ENCODE results near the gene PLA2G12B. TPM values are rescaled to one million over a fixed set of nuclear protein-coding genes. Genes with fewer than 3 reads are reported as not detected.

The PLA2G12B gene
- total and polyA plus RNA-seq, 2 donors from 2014 or later, result 0.66 to 10.3 TPM

DNA sequence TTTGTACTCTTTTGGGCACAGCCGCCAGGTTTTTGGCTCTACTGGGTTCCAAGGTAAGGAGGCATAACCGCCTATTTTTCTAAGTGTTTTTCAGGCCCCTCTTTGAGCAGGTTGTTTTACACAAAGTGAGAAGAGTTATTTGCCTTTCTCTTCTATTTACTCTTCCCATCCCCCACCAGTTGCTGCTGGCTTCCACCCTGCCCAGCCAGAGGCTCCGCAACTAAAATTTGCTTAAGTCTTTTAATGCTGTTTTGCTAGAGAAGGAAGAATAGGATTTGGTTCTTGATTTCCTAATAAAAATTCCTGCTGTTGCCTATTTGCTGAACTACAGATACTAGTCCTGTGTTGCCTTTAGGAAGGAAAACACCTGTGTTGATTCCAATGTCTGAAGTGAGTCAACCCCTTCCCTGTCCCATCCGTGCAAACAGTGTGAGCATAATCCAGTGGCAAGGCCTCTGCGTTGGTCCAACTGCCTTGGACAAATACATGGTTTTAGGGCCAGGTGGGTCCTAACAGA lies 1.9 kb downstream of the PLA2G12B start:
- DNase-seq (no peak), FAIRE-seq (no peak)
- peak overlapping the region in 1 of 3 donors; percentile 49 for H3K4me3 ChIP-seq (ENCODE audit: low read length in 3 of 3)
- no peak overlapping the region for H3K9ac ChIP-seq (ENCODE audit: low read length in 3 of 3)
- no peaks in the 10 kb centered on the region for H3K27me3 ChIP-seq (ENCODE audit: control insufficient read depth, insufficient read depth, low read length)
- H3K36me3 ChIP-seq (ENCODE audit: control insufficient read depth in 2 of 3, insufficient read depth in 3 of 3, low read length in 3 of 3), result no peaks in the 10 kb centered on the region
- H3K4me1 ChIP-seq (ENCODE audit: control insufficient read depth in 2 of 3, insufficient read depth in 2 of 3, low read depth in 1 of 3, low read length in 3 of 3), result no peaks in the 10 kb centered on the region
- no peak overlapping the region for H3K27ac ChIP-seq (ENCODE audit: low read depth in 2 of 2, low read length in 2 of 2)
- H3K9me3 ChIP-seq (ENCODE audit: control insufficient read depth in 2 of 3, insufficient read depth in 1 of 3, low read length in 3 of 3), result no peaks in the 10 kb centered on the region
- intact Hi-C loops (cut with DNase I), result no loop called here
- TF ChIP-seq CTCF (IDR thresholded peaks at IDR 0.05; ENCODE audit: borderline replicate concordance, extremely low read depth, insufficient read depth), result no peak

DNA sequence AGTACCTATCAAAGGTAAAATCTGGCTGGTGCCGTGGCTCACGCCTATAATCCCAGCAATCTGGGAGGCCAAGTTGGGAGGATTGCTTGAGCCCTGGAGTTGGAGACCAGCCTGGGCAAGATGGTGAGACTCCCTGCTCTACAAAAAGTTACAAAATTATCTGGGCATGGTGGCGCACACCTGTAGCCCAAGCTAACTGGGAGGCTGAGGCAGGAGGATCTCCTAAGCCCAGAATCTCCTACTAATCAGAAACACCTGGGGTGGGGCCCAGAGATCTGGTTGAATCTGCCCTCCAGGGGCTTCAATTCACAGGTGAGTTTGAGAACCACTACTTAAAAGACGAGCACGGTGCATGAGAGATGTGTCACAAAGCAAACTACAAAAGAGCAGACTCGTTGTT lies 2.4 kb downstream of the PLA2G12B start:
- no peaks in the 10 kb centered on the region for H3K9me3 ChIP-seq (ENCODE audit: control insufficient read depth in 2 of 3, insufficient read depth in 1 of 3, low read length in 3 of 3)
- no peak for TF ChIP-seq CTCF (IDR thresholded peaks at IDR 0.05; ENCODE audit: borderline replicate concordance, extremely low read depth, insufficient read depth)
- no peaks in the 10 kb centered on the region for H3K4me1 ChIP-seq (ENCODE audit: control insufficient read depth in 2 of 3, insufficient read depth in 2 of 3, low read depth in 1 of 3, low read length in 3 of 3)
- no peak for FAIRE-seq
- H3K27ac ChIP-seq (ENCODE audit: low read depth in 2 of 2, low read length in 2 of 2), result no peak overlapping the region
- no peak overlapping the region for H3K4me3 ChIP-seq (ENCODE audit: low read length in 3 of 3)
- no peaks in the 10 kb centered on the region for H3K36me3 ChIP-seq (ENCODE audit: control insufficient read depth in 2 of 3, insufficient read depth in 3 of 3, low read length in 3 of 3)
- intact Hi-C loops (cut with DNase I), result no loop called here
- no peak overlapping the region for H3K9ac ChIP-seq (ENCODE audit: low read length in 3 of 3)
- DNase-seq, result no peak
- no peaks in the 10 kb centered on the region for H3K27me3 ChIP-seq (ENCODE audit: control insufficient read depth, insufficient read depth, low read length)

DNA sequence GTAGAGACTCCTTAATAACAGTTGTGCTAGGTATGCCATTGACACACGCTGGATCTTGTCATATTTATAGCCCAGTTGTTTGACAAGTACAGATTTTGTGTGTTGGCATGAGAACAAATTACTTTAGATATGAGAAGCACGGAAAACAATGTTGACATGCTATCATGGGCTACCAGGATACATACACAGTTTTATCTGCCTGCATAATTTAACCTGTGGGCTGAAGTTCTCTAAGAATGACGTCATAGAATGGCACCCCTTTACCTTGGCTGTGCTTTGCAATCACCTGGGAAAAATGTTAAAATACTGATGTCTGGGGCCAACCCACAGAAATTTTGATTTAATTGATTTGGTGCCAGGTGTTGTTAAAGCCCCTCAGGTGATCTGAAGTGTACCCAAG lies 2.8 kb downstream of the PLA2G12B start:
- intact Hi-C loops (cut with DNase I), result no loop called here
- Histone ChIP-seq H3K27ac (ENCODE audit: low read depth in 2 of 2, low read length in 2 of 2) (no peak overlapping the region), H3K4me3 (ENCODE audit: low read length in 3 of 3) (no peak overlapping the region), H3K9me3 (ENCODE audit: control insufficient read depth in 2 of 3, insufficient read depth in 1 of 3, low read length in 3 of 3) (no peaks in the 10 kb centered on the region), H3K4me1 (ENCODE audit: control insufficient read depth in 2 of 3, insufficient read depth in 2 of 3, low read depth in 1 of 3, low read length in 3 of 3) (no peaks in the 10 kb centered on the region), H3K9ac (ENCODE audit: low read length in 3 of 3) (no peak overlapping the region), H3K36me3 (ENCODE audit: control insufficient read depth in 2 of 3, insufficient read depth in 3 of 3, low read length in 3 of 3) (no peaks in the 10 kb centered on the region), H3K27me3 (ENCODE audit: control insufficient read depth, insufficient read depth, low read length) (no peaks in the 10 kb centered on the region)
- TF ChIP-seq CTCF (IDR thresholded peaks at IDR 0.05; ENCODE audit: borderline replicate concordance, extremely low read depth, insufficient read depth), result no peak
- FAIRE-seq, result no peak
- DNase-seq, result no peak

- intact Hi-C loops (cut with DNase I), result no loop called here
- no peak overlapping the region for H3K9ac ChIP-seq (ENCODE audit: low read length in 3 of 3)
- DNase-seq, result no peak
- H3K4me3 ChIP-seq (ENCODE audit: low read length in 3 of 3), result no peak overlapping the region
- TF ChIP-seq CTCF (IDR thresholded peaks at IDR 0.05; ENCODE audit: borderline replicate concordance, extremely low read depth, insufficient read depth), result no peak
- H3K9me3 ChIP-seq (ENCODE audit: control insufficient read depth in 2 of 3, insufficient read depth in 1 of 3, low read length in 3 of 3), result no peaks in the 10 kb centered on the region
- no peak overlapping the region for H3K27ac ChIP-seq (ENCODE audit: low read depth in 2 of 2, low read length in 2 of 2)
- no peaks in the 10 kb centered on the region for H3K4me1 ChIP-seq (ENCODE audit: control insufficient read depth in 2 of 3, insufficient read depth in 2 of 3, low read depth in 1 of 3, low read length in 3 of 3)
- H3K27me3 ChIP-seq (ENCODE audit: control insufficient read depth, insufficient read depth, low read length), result no peaks in the 10 kb centered on the region
- H3K36me3 ChIP-seq (ENCODE audit: control insufficient read depth in 2 of 3, insufficient read depth in 3 of 3, low read length in 3 of 3), result no peaks in the 10 kb centered on the region
- FAIRE-seq, result no peak
These were observed 5.8 kb downstream of the PLA2G12B start for GRCh38 chr10:72948762-72949161.
